ENCODE measurements around the gene TCF7L1. TPM values are rescaled to one million over a fixed set of nuclear protein-coding genes. Genes with fewer than 3 reads are reported as not detected.
"Not testable (repeated sequence)": the region's sequence is repeated elsewhere in the genome, so short reads cannot be mapped to it uniquely, and the experiment has no call there.

TCF7L1 gene, protein sequence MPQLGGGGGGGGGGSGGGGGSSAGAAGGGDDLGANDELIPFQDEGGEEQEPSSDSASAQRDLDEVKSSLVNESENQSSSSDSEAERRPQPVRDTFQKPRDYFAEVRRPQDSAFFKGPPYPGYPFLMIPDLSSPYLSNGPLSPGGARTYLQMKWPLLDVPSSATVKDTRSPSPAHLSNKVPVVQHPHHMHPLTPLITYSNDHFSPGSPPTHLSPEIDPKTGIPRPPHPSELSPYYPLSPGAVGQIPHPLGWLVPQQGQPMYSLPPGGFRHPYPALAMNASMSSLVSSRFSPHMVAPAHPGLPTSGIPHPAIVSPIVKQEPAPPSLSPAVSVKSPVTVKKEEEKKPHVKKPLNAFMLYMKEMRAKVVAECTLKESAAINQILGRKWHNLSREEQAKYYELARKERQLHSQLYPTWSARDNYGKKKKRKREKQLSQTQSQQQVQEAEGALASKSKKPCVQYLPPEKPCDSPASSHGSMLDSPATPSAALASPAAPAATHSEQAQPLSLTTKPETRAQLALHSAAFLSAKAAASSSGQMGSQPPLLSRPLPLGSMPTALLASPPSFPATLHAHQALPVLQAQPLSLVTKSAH
- 0.39 TPM in 1 of 2 replicates, not detected in the other for total RNA-seq (2014; rRNA removed; shearing (Covaris generic))

DNA sequence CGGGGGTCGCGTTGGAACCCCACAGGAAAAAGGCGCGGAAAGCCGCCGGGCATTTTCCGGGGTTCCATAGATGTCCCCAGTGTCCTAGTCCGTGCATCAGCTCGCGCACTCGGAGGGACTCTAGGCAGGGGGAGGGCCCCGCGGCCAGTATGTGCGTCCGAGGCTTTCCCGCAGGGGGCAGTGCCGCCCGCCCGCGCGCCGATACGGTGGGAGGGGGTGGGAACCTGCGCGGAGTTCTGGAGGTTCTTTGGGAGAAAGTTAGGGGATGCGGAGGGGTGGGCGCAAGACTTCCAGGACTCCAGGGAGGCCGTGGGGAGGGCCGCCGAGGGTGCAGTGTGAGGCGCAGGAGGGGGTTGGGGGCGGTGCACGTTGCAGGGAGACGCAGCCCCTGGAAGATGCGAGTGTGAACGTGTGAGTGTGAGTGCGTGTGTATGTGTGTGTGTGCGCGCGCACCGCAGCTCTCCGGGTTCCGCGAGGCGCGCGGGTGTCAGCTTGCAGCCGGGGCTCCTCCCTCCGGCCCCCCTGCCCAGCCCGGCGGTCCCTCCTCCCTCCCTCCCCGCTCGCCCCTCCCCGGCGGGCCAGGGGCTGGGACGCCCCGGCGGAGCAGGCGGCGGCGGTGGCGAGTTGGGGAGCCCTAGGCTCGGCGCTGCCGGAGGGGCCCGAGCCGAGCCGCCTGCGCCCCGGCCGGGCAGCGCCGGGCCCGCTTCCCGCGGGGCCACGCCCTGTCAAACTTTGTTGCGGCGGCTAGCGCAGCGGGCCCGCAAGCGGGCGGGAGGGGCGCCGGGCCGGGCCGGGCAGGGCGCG lies at the start of gene TCF7L1:
TSS of gene TCF7L1 (plus strand) at position 559 of the 804 bp plus-strand sequence. CDS start 293 bp downstream, outside the sequence.
- DNase-seq (ENCODE audit: low read depth) = peak; percentile 83

DNA sequence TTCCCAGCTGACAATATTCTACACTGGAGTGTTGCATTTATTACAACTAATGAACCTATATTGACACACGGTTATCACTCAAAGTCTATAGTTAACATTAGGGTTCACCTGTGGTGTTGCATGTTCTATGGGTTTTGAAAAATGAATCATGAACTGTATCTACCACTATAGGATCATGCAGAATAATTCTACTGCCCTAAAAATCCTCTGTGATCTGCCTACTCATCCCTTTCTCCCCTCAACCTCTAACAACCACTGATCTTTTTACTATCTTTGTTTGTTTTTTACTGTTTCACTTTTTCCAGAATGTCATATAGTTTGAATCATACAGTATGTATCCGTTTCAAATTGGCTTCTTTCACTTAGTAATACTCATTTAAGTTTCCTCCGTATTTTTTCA lies 47.6 kb upstream of the TCF7L1 start:
- DNase-seq (ENCODE audit: low read depth) = no peak

DNA sequence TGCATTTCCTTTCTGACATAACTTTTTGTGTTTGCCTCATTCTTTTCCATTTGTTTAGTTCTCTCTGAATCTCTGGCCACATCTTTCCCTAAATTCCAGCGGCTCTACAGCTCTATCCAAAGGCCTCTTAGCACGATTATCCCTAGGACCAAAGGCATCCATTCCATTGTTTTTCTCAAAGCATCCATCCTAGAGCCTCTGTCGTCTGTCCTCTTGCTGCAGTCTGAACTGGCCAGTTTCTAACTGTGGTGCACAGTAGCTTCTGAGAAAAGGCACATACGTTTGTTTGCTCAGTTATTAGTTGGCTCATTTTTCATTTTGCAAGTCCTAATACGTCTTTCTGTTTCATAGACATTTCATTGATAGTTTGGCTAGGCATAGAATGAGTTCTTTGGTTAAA lies 45.7 kb upstream of the TCF7L1 start:
- DNase-seq (ENCODE audit: low read depth) = no peak

DNA sequence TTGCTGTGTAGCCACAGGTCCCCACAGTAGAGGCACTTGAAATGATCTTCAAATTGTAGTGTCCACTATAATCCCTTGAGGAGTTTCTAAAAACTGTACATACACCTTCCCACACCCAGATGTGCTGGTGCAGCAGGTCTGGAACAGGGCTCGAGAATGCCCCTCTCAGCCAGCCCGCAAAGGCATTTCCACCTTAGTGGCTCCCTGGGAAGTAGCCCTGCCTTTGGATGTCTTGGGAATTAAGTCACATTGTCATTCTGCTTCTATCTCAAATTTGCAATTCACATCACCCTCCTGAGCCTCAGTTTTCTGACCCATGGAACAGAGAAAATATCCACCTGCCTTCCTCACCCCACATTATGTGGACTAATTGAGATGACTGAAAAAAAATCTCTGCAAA lies 44.3 kb upstream of the TCF7L1 start:
- DNase-seq (ENCODE audit: low read depth) = no peak

DNA sequence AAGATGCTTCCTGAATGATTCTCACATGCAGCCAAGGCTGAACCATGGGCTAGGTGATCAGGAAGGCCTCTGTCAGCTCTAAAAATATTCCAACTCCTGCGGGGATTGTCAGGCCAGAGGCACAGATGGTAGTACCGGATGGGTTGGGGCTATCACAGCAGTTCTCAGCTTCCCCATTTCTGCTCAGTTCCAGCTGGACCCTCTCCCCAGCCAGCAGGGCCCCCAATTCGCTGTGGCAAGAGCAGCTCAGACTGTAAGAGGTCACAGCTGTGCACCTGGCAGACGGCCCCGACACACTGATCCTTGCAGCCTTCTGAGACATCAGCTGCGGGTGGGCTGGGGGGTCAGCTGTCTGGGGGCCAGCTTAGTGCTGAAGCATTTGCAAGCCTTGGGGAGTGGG lies 43.6 kb upstream of the TCF7L1 start:
- DNase-seq (ENCODE audit: low read depth) = no peak

DNA sequence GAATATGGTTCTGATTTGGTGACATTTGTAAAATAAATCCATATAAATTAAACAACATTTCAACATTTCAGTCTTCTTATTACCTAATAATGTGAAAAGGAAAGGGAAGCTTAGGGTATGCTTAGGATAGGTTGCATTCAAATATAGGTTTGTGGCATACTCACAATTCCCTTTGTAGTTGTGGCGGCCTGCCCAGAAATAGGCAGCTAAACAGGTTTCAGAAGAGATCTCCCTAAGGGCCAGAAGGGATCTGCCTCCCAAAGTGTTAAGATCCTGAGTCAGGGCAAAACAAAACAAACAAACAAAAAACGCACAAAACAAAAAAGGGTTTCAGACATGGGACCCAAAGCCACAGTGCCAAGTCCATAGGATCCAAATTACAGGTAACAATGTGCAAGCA lies 41.4 kb upstream of the TCF7L1 start:
- no peak for DNase-seq (ENCODE audit: low read depth)

DNA sequence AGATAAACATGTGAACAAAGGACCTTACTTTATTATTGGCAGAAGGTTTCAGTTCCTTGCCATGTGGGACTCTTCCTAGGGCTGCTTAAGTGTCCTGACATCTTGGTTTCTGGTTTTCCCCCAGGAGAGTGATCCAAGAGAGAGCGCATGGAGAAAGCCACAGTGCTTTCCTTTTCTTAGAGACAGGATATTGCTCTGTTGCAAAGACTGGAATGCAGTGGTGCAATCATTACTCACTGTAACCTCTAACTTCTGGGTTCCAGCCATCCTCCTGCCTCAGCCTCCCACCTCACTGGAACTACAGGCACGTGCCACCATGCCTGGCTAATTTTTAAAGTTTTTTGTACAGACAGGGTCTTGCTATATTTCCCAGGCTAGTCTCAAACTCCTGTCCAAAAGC lies 38.1 kb upstream of the TCF7L1 start:
- DNase-seq (ENCODE audit: low read depth) = peak; percentile 33

DNA sequence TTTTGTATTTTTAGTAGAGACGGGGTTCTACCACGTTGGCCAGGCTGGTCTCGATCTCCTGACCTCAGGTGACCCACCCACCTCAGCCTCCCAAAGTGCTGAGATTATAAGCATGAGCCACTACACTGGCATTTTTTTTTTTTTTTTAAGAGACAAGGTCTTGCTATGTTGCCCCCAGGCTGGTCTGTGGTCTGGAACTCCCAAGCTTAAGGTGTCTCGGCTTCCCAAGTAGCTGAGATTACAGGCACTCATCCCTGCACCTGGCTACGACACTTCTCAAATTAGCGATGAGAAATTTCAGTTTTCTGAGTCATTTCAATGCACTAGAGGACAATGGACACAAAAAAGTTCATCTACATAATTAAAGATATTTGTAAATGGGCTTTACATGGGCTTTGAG lies 36.6 kb upstream of the TCF7L1 start:
- DNase-seq (ENCODE audit: low read depth) = peak; percentile 22

DNA sequence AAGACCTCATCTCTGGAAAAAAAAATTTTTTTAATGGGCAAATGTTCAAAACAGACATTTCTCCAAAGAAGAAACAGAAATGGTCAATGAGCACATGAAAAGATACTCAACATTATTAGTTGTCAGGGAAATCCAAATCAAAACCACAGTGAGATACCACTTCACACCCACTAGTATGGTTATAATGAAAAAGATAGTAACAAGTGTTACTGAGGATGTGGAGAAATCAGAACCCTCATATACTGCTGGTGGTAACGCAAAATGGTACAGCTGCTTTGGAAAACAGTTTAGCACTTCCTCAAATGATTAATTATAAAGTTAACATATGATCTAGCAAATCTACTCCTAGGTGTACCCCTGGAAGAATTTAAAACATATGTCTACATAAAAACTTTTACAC lies 29.0 kb upstream of the TCF7L1 start:
- DNase-seq (ENCODE audit: low read depth) = no peak

DNA sequence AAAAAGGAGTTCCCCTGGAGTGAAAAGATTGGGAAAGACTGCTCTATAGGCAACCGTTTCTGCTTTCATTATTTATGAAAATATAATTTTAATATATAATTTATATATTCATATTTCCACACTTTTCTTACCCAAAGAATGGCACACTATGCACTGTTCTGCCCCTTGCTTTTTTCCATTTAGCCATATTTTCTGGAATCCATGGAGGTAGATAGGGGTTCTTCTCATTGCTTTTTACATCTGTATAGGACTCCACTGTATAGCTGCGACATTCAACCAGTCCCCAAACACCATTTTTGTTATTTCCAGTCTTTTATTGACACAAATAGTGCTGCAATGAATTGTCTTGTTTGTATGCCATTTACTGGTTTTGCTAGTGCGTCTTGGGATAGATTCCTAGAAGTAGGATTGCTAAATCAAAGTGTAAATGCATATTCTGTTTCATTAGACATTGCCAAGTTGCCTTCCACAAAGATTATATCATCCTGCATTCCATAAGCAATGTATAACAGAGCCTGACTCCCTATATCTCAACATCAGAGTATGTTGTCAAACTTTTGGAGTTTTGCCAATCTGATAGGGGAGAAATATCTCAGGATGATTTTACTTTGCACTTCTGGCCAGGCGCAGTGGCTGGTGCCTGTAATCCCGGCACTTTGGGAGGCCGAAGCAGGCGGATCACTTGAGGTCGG lies 26.6 kb upstream of the TCF7L1 start:
- DNase-seq (ENCODE audit: low read depth) = peak; percentile 39

DNA sequence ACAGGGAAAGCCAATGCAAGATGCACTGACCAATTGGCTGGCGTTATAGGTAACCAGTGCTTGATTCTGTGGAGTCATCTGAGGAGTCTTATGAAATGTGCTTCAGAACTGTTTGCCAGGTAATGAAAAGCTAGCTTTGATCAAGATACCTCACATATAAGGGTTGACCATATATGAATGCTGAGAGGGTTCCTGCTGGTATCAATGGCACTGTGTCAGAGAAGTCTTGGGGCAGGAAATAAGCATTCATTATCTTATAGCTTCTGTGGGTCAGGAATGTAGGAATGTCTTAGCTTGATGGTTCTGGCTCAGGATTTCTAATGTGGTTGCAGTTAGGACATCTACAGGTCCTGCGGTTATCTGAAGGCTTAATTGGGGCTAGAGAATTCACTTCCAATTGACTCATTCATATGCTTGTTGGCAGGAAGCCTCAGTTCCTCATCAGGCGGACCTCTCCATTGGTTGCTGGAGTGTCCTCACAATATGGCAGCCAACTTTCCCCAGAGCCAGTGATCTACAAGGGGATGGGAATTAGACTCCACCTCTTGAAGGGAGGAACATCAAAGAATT lies 22.1 kb upstream of the TCF7L1 start:
- peak; percentile 91 for DNase-seq (ENCODE audit: low read depth)

DNA sequence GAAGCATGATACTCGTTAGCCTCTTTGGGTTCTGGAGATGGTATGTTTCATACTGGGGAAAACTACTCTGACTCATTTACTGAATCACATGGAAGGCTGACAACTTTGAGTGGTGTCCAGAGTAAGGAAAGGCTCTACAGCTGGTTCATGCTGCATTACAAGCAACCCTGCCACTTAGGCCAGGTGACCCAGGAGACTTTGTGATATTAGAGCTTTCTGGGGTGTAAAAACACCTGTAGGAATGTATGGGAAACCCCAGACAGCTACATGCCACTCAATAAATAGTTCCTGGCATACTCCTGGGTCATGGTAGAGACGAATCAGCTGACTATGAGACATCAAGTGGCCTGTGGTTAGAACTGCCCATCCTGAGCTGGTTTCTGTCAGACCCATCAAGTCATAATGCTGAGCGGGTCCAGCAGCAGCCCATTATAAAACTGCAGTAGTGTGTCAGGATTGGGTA lies 21.3 kb upstream of the TCF7L1 start:
- DNase-seq (ENCODE audit: low read depth) = peak; percentile 77

DNA sequence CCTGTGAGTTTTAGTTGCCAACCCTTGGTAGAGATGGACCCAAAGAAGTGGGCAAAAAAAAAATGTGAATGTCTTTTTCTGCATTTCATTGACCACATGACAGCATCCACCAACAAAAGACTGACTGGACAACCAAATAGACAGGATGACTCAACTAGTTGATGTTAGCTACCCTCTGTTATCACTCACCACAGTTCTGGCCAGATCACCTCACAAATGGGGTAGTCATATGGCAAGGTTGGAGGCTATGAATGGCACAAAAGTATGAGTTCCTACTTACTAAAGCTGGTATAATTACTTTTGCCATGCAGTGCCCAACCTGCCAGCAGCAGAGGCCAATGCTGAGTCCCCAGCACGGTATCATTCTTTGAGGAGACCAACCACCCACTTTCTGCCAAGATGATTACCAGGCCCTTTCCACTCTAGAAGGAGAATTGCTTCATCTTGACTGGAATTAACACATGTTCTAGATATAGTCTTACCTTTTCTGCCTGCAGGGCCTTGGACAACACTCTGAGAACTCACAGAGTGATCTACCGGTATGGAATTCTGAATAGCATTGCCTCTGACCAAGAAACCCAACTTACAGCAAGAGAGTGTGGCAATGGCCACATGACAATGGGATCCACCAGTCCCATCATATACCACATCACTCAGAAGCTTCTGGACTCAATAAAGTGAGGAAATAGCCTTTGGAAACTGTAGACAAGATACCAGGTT lies 20.1 kb upstream of the TCF7L1 start:
- DNase-seq (ENCODE audit: low read depth) = peak; percentile 77

DNA sequence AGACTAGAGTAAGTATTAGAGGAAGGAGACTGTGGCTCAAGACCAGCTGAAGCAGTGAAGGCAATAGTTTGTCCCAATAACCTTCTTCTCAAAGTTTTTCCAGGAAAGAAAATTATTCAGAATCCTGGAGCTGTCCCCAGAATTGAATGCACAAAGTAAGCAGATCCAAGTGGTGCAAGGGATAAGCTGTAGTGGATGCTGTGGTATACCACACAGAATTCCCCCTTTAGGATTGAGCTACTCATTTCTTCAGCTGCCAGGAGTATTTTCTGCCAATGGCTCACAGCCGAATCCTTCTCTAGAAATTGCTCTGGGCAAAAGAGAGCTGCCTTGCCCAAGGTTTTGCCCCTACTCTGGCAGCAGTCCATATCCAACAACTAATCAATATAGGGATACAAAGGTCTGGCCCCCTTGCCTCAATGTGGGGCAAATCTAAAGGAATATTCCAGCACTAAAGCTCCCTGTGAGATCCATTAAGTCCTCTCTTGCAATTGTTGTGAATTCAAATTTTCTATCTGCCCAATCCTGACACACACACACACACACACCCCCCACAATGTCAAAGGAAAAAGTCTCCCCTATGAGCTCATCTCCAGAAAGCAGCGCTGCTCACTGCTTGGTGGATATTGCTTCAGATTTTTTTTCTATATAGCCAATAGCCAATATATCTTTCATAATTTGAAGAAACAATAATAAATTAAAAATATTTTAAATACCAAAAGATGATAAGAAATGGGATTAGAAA lies 18.4 kb upstream of the TCF7L1 start:
- DNase-seq (ENCODE audit: low read depth) = no peak

DNA sequence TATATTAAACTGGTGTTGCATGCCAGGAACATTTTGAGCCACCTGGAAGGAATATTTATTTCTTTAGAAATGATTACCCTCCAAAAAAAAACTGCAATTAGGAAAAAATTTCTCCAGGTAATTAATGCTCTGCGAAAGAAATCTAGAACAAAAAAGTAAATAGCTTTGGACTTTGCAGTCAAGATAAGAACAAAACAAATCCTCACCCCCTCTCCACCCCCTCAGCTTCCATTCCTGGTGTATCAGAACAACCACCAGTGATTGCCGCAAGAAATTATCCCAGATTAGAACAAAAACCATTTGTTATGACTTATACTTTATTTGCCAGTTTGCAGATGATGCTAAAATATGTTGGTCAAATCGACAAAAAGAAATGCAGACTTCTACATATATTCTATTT lies 17.0 kb upstream of the TCF7L1 start:
- no peak for DNase-seq (ENCODE audit: low read depth)

DNA sequence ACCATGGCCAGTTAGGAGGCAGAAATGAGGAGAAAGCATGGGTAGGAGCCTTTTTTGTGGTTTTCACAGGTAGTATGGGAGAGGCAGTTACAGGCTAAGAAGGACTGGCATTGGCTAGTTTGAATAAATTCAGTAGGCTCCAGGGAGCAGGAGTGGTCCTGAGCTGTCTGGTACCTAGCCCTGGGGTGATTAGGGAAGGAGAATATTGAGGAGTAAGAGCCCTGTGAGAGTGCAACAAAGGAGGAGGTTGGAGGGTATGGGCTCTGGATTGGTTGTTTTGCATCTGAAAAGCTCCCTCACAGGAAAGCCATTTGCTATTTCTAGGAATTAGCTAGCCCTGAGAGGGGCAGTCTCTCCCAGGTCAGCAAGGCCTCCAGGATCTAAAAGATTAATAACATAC lies 13.3 kb upstream of the TCF7L1 start:
- no peak for DNase-seq (ENCODE audit: low read depth)

DNA sequence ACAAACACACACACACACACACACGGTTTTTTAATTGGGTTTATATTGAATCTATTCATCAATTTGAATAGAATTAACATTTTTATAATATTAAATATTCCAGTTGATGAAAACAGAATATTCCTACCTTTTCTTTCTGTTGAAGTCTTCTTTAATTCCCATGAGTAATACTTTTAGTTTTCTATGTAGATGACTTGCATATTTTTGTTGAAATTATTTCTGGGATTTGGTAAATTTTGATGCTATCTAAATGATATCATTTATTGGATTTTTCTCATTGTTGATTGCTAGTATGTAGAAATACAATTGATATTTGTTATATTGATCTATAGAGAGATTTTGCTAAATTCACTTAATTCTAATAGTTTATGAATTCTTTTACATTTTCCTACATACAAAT lies 12.8 kb upstream of the TCF7L1 start:
- DNase-seq (ENCODE audit: low read depth) = no peak

DNA sequence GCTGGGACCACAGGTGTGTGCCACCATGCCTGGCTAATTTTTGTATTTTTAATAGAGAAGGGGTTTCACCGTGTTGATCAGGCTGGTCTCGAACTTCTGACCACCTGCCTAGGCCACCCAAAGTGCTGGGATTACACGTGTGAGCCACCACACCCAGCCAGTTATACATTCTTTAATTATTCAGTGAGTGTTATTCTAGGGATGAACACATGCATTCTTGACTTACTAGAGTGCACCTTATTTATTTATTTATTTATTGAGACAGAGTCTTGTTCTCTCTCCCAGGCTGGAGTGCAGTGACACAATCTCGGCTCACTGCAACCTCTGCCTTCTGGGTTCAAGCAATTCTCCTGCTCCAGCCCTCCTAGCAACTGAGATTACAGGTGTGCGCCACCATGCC lies 6.7 kb upstream of the TCF7L1 start:
- not testable (repeated sequence) for DNase-seq (ENCODE audit: low read depth)

DNA sequence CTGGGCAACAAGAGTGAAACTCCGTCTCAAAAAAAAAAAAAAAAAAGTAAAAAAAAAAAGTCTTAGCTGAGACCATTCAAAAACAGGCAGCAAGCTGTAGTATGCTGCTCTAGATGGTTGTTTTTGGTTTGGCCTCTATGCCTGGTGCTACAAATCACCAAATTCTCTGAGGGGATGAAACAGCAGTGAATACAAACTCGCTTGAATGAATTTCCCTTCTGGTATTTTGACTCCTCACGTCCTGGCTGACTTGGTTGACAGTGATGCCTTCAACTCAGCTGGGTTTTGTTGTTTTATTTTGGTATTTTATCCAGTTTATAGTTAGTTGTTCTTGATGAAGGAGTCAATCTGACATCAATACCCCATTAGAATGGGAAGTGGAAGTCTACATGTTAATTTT lies 3.3 kb upstream of the TCF7L1 start:
- DNase-seq (ENCODE audit: low read depth) = no peak

DNA sequence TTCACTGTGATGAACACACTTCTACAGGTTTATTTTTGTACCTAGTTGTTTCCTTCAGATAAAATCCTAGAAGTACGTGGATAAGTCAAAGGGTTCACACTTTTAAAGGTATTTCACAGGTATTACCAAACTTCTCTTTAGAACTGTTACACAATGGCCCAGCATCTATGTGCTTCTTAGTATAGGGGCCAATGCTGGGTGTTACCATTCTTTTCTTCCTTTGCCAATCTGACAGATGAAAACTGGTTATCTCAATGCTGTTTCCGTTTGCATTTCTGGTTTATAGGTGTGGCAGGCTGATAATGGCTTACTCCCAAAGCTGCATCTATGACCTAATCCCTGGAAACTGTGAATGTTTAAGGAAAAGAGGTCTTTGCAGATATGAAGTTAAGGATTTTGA lies 2.8 kb upstream of the TCF7L1 start:
- DNase-seq (ENCODE audit: low read depth) = no peak
